Keratinocyte (primary cell): ENCODE measurements around the gene DAPK1.

Experiments used
- EZH2 ChIP-seq: IDR thresholded peaks from one replicate; pipeline ENCODE4 v1.6.1; 2012; ENCODE audit warnings: inconsistent platforms, mild to moderate bottlenecking, low read length, moderate library complexity
- TF ChIP-seq, protein P1 (sequence below), 3 experiments: IDR thresholded peaks in 1 of 3; conservative IDR thresholded peaks in 1 of 3; optimal IDR thresholded peaks in 1 of 3; 2 replicates in 2 of 3; 3 replicates in 1 of 3; pipeline versions ENCODE3 to v1.5.1; 2011; ENCODE audit warnings: low read length in 3 of 3, mild to moderate bottlenecking in 3 of 3, moderate library complexity in 2 of 3, control low read depth in 1 of 3, inconsistent platforms in 1 of 3; ENCODE audit not compliant: insufficient read depth in 2 of 3; ENCODE audit errors: extremely low read depth in 1 of 3

DNA sequence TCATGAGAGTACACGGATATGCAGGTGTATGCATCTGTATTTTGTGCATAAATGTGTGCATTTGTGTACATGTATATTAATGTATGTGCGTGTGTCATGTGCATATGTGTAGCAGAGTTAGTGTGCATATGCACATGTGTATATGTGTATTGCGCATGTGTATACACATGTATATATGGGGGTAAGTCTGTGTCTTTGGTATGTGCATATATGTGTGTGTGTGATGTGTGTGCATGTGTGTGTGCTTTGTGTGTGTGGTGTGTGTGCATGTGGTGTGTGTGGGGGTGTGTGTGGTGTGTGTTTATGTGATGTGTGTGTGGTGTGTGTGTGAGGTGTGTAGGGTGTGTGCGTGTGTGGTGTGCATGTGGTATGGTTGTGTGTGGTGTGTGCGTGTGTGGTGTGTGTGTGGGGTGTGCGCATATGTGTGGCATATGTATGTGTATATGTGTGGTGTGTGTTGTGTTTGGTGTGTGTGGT lies 215.2 kb downstream of the DAPK1 start:
- TF ChIP-seq, protein P1, sequence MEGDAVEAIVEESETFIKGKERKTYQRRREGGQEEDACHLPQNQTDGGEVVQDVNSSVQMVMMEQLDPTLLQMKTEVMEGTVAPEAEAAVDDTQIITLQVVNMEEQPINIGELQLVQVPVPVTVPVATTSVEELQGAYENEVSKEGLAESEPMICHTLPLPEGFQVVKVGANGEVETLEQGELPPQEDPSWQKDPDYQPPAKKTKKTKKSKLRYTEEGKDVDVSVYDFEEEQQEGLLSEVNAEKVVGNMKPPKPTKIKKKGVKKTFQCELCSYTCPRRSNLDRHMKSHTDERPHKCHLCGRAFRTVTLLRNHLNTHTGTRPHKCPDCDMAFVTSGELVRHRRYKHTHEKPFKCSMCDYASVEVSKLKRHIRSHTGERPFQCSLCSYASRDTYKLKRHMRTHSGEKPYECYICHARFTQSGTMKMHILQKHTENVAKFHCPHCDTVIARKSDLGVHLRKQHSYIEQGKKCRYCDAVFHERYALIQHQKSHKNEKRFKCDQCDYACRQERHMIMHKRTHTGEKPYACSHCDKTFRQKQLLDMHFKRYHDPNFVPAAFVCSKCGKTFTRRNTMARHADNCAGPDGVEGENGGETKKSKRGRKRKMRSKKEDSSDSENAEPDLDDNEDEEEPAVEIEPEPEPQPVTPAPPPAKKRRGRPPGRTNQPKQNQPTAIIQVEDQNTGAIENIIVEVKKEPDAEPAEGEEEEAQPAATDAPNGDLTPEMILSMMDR (optimal IDR thresholded peaks at IDR 0.05 in 1 of 3, IDR thresholded peaks at IDR 0.05 in 1 of 3, conservative IDR thresholded peaks at IDR 0.05 in 1 of 3; ENCODE audit: extremely low read depth in 1 of 3, insufficient read depth in 2 of 3, low read length in 3 of 3): no peak
- no peak for TF ChIP-seq EZH2
